22Rv1 (cell line): ENCODE results near the gene GCH1.

Source experiments
- H3K27ac ChIP-seq: fragments of 450-650 bp; 2 replicates; pipeline ENCODE4 v1.5.1; 2017
- CTCF ChIP-seq: fragments of 450-650 bp; IDR thresholded peaks from 2 replicates; pipeline ENCODE4 v1.5.1; 2017; ENCODE audit warnings: mild to moderate bottlenecking
- ZFX ChIP-seq: fragments of 450-650 bp; IDR thresholded peaks from 2 replicates; pipeline ENCODE4 v1.6.1; 2017; ENCODE audit warnings: antibody characterized with exemption, borderline replicate concordance

GCH1 gene

DNA sequence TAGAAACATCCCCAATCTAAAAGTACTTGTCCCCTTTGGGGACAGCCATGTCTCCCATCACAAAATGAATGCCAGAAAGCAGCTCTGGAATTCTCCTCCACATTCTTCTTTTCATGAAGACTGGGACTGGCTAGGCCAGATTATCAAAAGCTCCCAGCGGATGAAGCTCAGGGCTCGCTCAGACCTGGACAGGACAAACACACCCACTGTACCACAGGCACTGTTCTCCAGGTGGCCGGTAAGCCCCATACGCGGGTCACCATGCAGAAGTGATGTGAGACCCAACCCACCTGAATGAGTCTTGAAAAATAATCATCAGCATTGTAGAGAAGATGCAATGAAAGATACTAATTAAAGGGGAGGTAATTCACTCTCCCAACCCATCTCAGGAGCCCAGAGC is 85.1 kb downstream of the GCH1 start:
- TF ChIP-seq ZFX (no peak), CTCF (no peak)
- H3K27ac ChIP-seq = no peak overlapping the region

- H3K27ac ChIP-seq = no peak overlapping the region
- TF ChIP-seq CTCF (no peak), ZFX (no peak)
Measured at GRCh38 chr14:54816450-54816849, 86.2 kb downstream of the GCH1 start.

DNA sequence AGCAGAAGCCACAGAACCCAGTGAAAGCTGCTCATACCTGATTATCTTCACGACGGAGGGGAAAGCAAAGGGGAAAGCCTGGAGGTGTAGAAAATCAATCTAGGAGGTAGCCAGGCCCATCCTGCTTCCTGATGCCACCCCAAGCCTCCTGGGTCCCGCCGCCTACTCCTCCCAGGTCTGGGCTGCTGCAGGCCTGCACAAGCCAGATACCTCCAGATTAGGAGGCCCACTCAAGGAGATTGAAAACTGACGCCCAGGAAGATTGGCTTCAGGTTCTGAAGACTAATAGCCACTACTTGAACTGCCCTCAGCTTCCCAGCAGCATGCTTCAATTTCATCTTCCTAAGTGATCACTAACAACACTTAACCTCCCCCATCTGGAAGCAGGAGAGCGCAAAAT is 87.1 kb downstream of the GCH1 start:
- TF ChIP-seq CTCF = no peak
- TF ChIP-seq ZFX = no peak
- no peak overlapping the region for H3K27ac ChIP-seq

- no peak overlapping the region for H3K27ac ChIP-seq
- TF ChIP-seq ZFX (no peak), CTCF (no peak)
Measured at GRCh38 chr14:54815016-54815415, 87.6 kb downstream of the GCH1 start.

- H3K27ac ChIP-seq = no peak overlapping the region
- TF ChIP-seq ZFX = no peak
- peak; percentile 34 for TF ChIP-seq CTCF
Measured at GRCh38 chr14:54814076-54814475, 88.5 kb downstream of the GCH1 start.

GRCh38 chr14:54813081-54813480 is 89.5 kb downstream of the GCH1 start:
- no peak for TF ChIP-seq ZFX
- TF ChIP-seq CTCF = no peak
- no peak overlapping the region for H3K27ac ChIP-seq

- H3K27ac ChIP-seq = no peak overlapping the region
- TF ChIP-seq CTCF (no peak), ZFX (no peak)
Measured at GRCh38 chr14:54812617-54813016, 90.0 kb downstream of the GCH1 start.
